ENCODE data around the gene TSPAN9. TPM values are rescaled to one million over a fixed set of nuclear protein-coding genes. Genes with fewer than 3 reads are reported as not detected.
A peak's percentile ranks its signal among the peaks of the same experiment; 100 is the strongest.

TSPAN9 gene
- total and polyA plus RNA-seq, 4 donors, result 17.4 to 62.9 (median 34.2) TPM

- Histone ChIP-seq H3K4me3 (ENCODE audit: low read depth in 1 of 3, low read length in 3 of 3) (no peak overlapping the region), H3K27me3 (ENCODE audit: control insufficient read depth in 4 of 4, insufficient read depth in 4 of 4, low read length in 3 of 4) (no peaks in the 10 kb centered on the region), H3K27ac (ENCODE audit: low read depth in 1 of 2, low read length in 2 of 2) (no peak overlapping the region), H3K4me1 (ENCODE audit: control insufficient read depth in 4 of 4, insufficient read depth in 4 of 4, low read length in 3 of 4) (peaks cover 0 to 9% (median 5%) of the 10 kb centered on the region in 4 donors), H3K9ac (ENCODE audit: low read depth in 1 of 2, low read length in 2 of 2) (no peak overlapping the region), H3K36me3 (ENCODE audit: control insufficient read depth in 4 of 4, insufficient read depth in 3 of 4, low read depth in 1 of 4, low read length in 3 of 4) (no peaks in the 10 kb centered on the region), H3K9me3 (ENCODE audit: control insufficient read depth in 4 of 4, low read length in 3 of 4) (no peaks in the 10 kb centered on the region)
- peak; percentile 77 for DNase-seq (ENCODE audit: low spot score)
- no peak for TF ChIP-seq SP1 (IDR thresholded peaks at IDR 0.05)
- no peak for TF ChIP-seq YY1 (IDR thresholded peaks at IDR 0.05)
- TF ChIP-seq, protein P1, sequence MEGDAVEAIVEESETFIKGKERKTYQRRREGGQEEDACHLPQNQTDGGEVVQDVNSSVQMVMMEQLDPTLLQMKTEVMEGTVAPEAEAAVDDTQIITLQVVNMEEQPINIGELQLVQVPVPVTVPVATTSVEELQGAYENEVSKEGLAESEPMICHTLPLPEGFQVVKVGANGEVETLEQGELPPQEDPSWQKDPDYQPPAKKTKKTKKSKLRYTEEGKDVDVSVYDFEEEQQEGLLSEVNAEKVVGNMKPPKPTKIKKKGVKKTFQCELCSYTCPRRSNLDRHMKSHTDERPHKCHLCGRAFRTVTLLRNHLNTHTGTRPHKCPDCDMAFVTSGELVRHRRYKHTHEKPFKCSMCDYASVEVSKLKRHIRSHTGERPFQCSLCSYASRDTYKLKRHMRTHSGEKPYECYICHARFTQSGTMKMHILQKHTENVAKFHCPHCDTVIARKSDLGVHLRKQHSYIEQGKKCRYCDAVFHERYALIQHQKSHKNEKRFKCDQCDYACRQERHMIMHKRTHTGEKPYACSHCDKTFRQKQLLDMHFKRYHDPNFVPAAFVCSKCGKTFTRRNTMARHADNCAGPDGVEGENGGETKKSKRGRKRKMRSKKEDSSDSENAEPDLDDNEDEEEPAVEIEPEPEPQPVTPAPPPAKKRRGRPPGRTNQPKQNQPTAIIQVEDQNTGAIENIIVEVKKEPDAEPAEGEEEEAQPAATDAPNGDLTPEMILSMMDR (IDR thresholded peaks at IDR 0.05; ENCODE audit: low read depth, low read length, missing input control), result peak; percentile 91
- TF ChIP-seq TAF1 (conservative IDR thresholded peaks at IDR 0.05), result no peak
- TF ChIP-seq HNF4A (conservative IDR thresholded peaks at IDR 0.05), result no peak
- no peak for TF ChIP-seq GABPA (IDR thresholded peaks at IDR 0.05 in 1 of 2, conservative IDR thresholded peaks at IDR 0.05 in 1 of 2)
- no peak for TF ChIP-seq ZBTB33 (IDR thresholded peaks at IDR 0.05)
- TF ChIP-seq EGR1 (IDR thresholded peaks at IDR 0.05; ENCODE audit: low read depth in 2 of 2), result no peak
- TF ChIP-seq JUND (IDR thresholded peaks at IDR 0.05), result no peak
- TF ChIP-seq RAD21 (IDR thresholded peaks at IDR 0.05), result peak; percentile 83 to 90
- TF ChIP-seq, protein P2, sequence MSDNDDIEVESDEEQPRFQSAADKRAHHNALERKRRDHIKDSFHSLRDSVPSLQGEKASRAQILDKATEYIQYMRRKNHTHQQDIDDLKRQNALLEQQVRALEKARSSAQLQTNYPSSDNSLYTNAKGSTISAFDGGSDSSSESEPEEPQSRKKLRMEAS (IDR thresholded peaks at IDR 0.05), result no peak
- 5% methylated on average over 32 of the region's 32 CpGs for WGBS
Measured at GRCh38 chr12:3299929-3300832, 223.0 kb downstream of the TSPAN9 start.

DNA sequence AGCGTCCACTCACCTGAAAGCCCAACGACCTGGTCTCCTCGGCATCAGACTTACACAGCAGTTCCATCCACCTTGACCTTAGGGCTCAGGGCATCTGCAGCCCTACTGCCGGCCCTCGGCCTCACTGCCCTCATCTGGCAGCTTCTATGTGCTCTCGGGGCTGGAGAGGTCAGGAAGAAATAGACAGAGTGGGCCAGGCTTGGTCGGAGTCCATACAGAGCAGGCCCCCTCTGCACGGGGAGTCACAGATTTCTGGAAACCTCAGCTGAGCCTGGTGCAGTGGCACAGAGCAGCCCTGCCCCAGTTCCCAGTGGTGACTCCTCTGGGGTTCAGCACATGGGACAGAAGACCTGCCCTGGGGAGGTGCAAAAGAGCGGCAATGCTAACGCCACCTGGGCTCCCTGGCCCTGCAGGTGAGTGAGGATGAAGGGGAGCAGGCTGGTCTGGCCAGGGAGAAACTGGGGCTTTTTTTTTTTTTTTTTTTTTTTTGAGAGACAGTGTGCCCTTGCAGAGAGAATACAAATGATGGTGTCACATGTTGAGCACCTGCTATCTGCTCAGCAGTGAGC is 223.7 kb downstream of the TSPAN9 start:
- no peaks in the 10 kb centered on the region for H3K36me3 ChIP-seq (ENCODE audit: control insufficient read depth in 4 of 4, insufficient read depth in 3 of 4, low read depth in 1 of 4, low read length in 3 of 4)
- no peak overlapping the region for H3K4me3 ChIP-seq (ENCODE audit: low read depth in 1 of 3, low read length in 3 of 3)
- TF ChIP-seq HNF4A (conservative IDR thresholded peaks at IDR 0.05) (no peak), SP1 (IDR thresholded peaks at IDR 0.05) (no peak), EGR1 (IDR thresholded peaks at IDR 0.05; ENCODE audit: low read depth in 2 of 2) (no peak), HNF4G (IDR thresholded peaks at IDR 0.05) (no peak), TAF1 (conservative IDR thresholded peaks at IDR 0.05) (no peak), RAD21 (IDR thresholded peaks at IDR 0.05) (no peak), FOXA2 (IDR thresholded peaks at IDR 0.05) (no peak), RXRA (IDR thresholded peaks at IDR 0.05) (no peak), JUND (IDR thresholded peaks at IDR 0.05) (no peak), NR2F2 (IDR thresholded peaks at IDR 0.05) (no peak), YY1 (IDR thresholded peaks at IDR 0.05) (no peak), FOXA1 (IDR thresholded peaks at IDR 0.05) (no peak), GABPA (IDR thresholded peaks at IDR 0.05 in 1 of 2, conservative IDR thresholded peaks at IDR 0.05 in 1 of 2) (no peak)
- TF ChIP-seq, protein P1 (IDR thresholded peaks at IDR 0.05; ENCODE audit: low read depth, low read length, missing input control), result no peak
- TF ChIP-seq, protein P2 (IDR thresholded peaks at IDR 0.05), result no peak
- TF ChIP-seq, protein P3, sequence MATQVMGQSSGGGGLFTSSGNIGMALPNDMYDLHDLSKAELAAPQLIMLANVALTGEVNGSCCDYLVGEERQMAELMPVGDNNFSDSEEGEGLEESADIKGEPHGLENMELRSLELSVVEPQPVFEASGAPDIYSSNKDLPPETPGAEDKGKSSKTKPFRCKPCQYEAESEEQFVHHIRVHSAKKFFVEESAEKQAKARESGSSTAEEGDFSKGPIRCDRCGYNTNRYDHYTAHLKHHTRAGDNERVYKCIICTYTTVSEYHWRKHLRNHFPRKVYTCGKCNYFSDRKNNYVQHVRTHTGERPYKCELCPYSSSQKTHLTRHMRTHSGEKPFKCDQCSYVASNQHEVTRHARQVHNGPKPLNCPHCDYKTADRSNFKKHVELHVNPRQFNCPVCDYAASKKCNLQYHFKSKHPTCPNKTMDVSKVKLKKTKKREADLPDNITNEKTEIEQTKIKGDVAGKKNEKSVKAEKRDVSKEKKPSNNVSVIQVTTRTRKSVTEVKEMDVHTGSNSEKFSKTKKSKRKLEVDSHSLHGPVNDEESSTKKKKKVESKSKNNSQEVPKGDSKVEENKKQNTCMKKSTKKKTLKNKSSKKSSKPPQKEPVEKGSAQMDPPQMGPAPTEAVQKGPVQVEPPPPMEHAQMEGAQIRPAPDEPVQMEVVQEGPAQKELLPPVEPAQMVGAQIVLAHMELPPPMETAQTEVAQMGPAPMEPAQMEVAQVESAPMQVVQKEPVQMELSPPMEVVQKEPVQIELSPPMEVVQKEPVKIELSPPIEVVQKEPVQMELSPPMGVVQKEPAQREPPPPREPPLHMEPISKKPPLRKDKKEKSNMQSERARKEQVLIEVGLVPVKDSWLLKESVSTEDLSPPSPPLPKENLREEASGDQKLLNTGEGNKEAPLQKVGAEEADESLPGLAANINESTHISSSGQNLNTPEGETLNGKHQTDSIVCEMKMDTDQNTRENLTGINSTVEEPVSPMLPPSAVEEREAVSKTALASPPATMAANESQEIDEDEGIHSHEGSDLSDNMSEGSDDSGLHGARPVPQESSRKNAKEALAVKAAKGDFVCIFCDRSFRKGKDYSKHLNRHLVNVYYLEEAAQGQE (IDR thresholded peaks at IDR 0.05), result no peak

More for the DNA sequence above, 223.7 kb downstream of the TSPAN9 start:
- DNase-seq (ENCODE audit: low spot score), result no peak
- Histone ChIP-seq H3K27ac (ENCODE audit: low read depth in 1 of 2, low read length in 2 of 2) (no peak overlapping the region), H3K9me3 (ENCODE audit: control insufficient read depth in 4 of 4, low read length in 3 of 4) (no peaks in the 10 kb centered on the region), H3K4me1 (ENCODE audit: control insufficient read depth in 4 of 4, insufficient read depth in 4 of 4, low read length in 3 of 4) (peaks cover 0 to 9% (median 5%) of the 10 kb centered on the region in 4 donors), H3K9ac (ENCODE audit: low read depth in 1 of 2, low read length in 2 of 2) (no peak overlapping the region), H3K27me3 (ENCODE audit: control insufficient read depth in 4 of 4, insufficient read depth in 4 of 4, low read length in 3 of 4) (no peaks in the 10 kb centered on the region)
- 47% methylated on average over 10 of the region's 10 CpGs for WGBS

Measured in liver (tissue), 9 donors.